ENCODE data around the gene NUP93. TPM values are rescaled to one million over a fixed set of nuclear protein-coding genes. Genes with fewer than 3 reads are reported as not detected.

Gene NUP93
- total RNA-seq, 1 donor from 2014 or later, result 60.2 TPM

GRCh38 chr16:56877486-56878182, 147.7 kb downstream of the NUP93 start:
- DNase-seq (ENCODE audit: low read depth), result no peak
- Histone ChIP-seq H3K27me3 (ENCODE audit: control insufficient read depth, insufficient read depth, low read length) (no peaks in the 10 kb centered on the region), H3K4me3 (ENCODE audit: low read depth, low read length) (no peak overlapping the region), H3K36me3 (ENCODE audit: control insufficient read depth, insufficient read depth, low read length) (no peaks in the 10 kb centered on the region)
- TF ChIP-seq CTCF (IDR thresholded peaks at IDR 0.05; ENCODE audit: insufficient read depth, low read length, poor library complexity, severe bottlenecking), result no peak

GRCh38 chr16:56878282-56878854, 148.4 kb downstream of the NUP93 start:
- Histone ChIP-seq H3K27me3 (ENCODE audit: control insufficient read depth, insufficient read depth, low read length) (no peaks in the 10 kb centered on the region), H3K36me3 (ENCODE audit: control insufficient read depth, insufficient read depth, low read length) (no peaks in the 10 kb centered on the region), H3K4me3 (ENCODE audit: low read depth, low read length) (no peak overlapping the region)
- DNase-seq (ENCODE audit: low read depth), result no peak
- TF ChIP-seq CTCF (IDR thresholded peaks at IDR 0.05; ENCODE audit: insufficient read depth, low read length, poor library complexity, severe bottlenecking), result no peak

- Histone ChIP-seq H3K27me3 (ENCODE audit: control insufficient read depth, insufficient read depth, low read length) (no peaks in the 10 kb centered on the region), H3K36me3 (ENCODE audit: control insufficient read depth, insufficient read depth, low read length) (no peaks in the 10 kb centered on the region), H3K4me3 (ENCODE audit: low read depth, low read length) (no peak overlapping the region)
- TF ChIP-seq CTCF (IDR thresholded peaks at IDR 0.05; ENCODE audit: insufficient read depth, low read length, poor library complexity, severe bottlenecking), result no peak
- DNase-seq (ENCODE audit: low read depth), result no peak
Measured at GRCh38 chr16:56879276-56879675, 149.3 kb downstream of the NUP93 start.

GRCh38 chr16:56880176-56880575, 150.2 kb downstream of the NUP93 start:
- DNase-seq (ENCODE audit: low read depth), result no peak
- H3K27me3 ChIP-seq (ENCODE audit: control insufficient read depth, insufficient read depth, low read length), result no peaks in the 10 kb centered on the region
- no peak for TF ChIP-seq CTCF (IDR thresholded peaks at IDR 0.05; ENCODE audit: insufficient read depth, low read length, poor library complexity, severe bottlenecking)
- H3K36me3 ChIP-seq (ENCODE audit: control insufficient read depth, insufficient read depth, low read length), result no peaks in the 10 kb centered on the region
- no peak overlapping the region for H3K4me3 ChIP-seq (ENCODE audit: low read depth, low read length)

GRCh38 chr16:56880685-56881084, 150.8 kb downstream of the NUP93 start:
- no peak for TF ChIP-seq CTCF (IDR thresholded peaks at IDR 0.05; ENCODE audit: insufficient read depth, low read length, poor library complexity, severe bottlenecking)
- no peaks in the 10 kb centered on the region for H3K27me3 ChIP-seq (ENCODE audit: control insufficient read depth, insufficient read depth, low read length)
- H3K4me3 ChIP-seq (ENCODE audit: low read depth, low read length), result no peak overlapping the region
- H3K36me3 ChIP-seq (ENCODE audit: control insufficient read depth, insufficient read depth, low read length), result no peaks in the 10 kb centered on the region
- DNase-seq (ENCODE audit: low read depth), result no peak

Data from kidney epithelial cell (primary cell).